NCI-H1930 (cell line): ENCODE results near the gene KAT8.

ENCODE experiments used
- DNase-seq, 2 experiments: peaks; one replicate each; lab custom pipeline; 2025; lab: John Stamatoyannopoulos, UW

Gene KAT8

GRCh38 chr16:31108035-31108793 lies 9.2 kb upstream of the KAT8 start, which contains the start of gene BCKDK:
Gene BCKDK (plus strand): TSS chr16:31108386. CDS start chr16:31109224, 838 bp downstream.
- DNase-seq = peak; percentile 51 to 76

- no peak for DNase-seq
Measured at GRCh38 chr16:31108794-31109558, 8.5 kb upstream of the KAT8 start.

- DNase-seq = no peak
Measured at GRCh38 chr16:31109622-31110021, 7.8 kb upstream of the KAT8 start.

GRCh38 chr16:31110106-31111034 lies 7.1 kb upstream of the KAT8 start:
- DNase-seq = no peak

GRCh38 chr16:31111881-31112466 lies 5.5 kb upstream of the KAT8 start:
- no peak for DNase-seq

- no peak for DNase-seq
Measured at GRCh38 chr16:31112711-31113110, 4.8 kb upstream of the KAT8 start.

GRCh38 chr16:31113121-31114120 lies 4.0 kb upstream of the KAT8 start:
- no peak for DNase-seq

GRCh38 chr16:31114468-31114867 lies 3.0 kb upstream of the KAT8 start:
- no peak for DNase-seq

- DNase-seq = no peak
Measured at GRCh38 chr16:31118223-31119155, 1.0 kb downstream of the KAT8 start.

- DNase-seq = no peak
Measured at GRCh38 chr16:31120129-31120528, 2.7 kb downstream of the KAT8 start.

- DNase-seq = no peak
Measured at GRCh38 chr16:31125844-31126243, 8.4 kb downstream of the KAT8 start.

- DNase-seq = no peak
Measured at GRCh38 chr16:31127182-31127581, 9.7 kb downstream of the KAT8 start.

GRCh38 chr16:31128711-31129567 lies 11.5 kb downstream of the KAT8 start:
- DNase-seq = no peak

GRCh38 chr16:31129568-31130335 lies 12.3 kb downstream of the KAT8 start:
- no peak for DNase-seq

GRCh38 chr16:31130336-31130891 lies 12.9 kb downstream of the KAT8 start:
- DNase-seq = no peak

- DNase-seq = no peak
Measured at GRCh38 chr16:31130899-31131298, 13.4 kb downstream of the KAT8 start.

GRCh38 chr16:31131416-31131815 lies 14.0 kb downstream of the KAT8 start:
- DNase-seq = no peak
